Epithelial cell of proximal tubule (primary cell): ENCODE measurements around the gene RTN4RL1. TPM values are rescaled to one million over a fixed set of nuclear protein-coding genes. Genes with fewer than 3 reads are reported as not detected.
"Not testable (repeated sequence)": the region's sequence is repeated elsewhere in the genome, so short reads cannot be mapped to it uniquely, and the experiment has no call there.

Source experiments
- DNase-seq: peaks from one replicate; pipeline ENCODE4 v3.0.0-alpha.2; 2011; ENCODE audit warnings: low read depth
- H3K4me3 ChIP-seq: 2 replicates; pipeline ENCODE4 v1.5.1; 2011; ENCODE audit warnings: low read depth, mild to moderate bottlenecking, low read length
- total RNA-seq: library from RNA; depleted of rRNA; stranded (reverse); fragments of >200 nt; gene quantifications from 2 replicates; pipeline ENCODE4 v1.2.3, GENCODE V29; 2015
- TF ChIP-seq, protein P1 (sequence below): conservative IDR thresholded peaks from 2 replicates; pipeline ENCODE4 v1.5.1; 2012; ENCODE audit warnings: low read depth, mild to moderate bottlenecking, low read length

Gene RTN4RL1
- total RNA-seq, 1 donor from 2014 or later = not detected

GRCh38 chr17:2016494-2016893 is 8.6 kb downstream of the RTN4RL1 start:
- DNase-seq = no peak
- no peak overlapping the region for H3K4me3 ChIP-seq
- TF ChIP-seq, protein P1, sequence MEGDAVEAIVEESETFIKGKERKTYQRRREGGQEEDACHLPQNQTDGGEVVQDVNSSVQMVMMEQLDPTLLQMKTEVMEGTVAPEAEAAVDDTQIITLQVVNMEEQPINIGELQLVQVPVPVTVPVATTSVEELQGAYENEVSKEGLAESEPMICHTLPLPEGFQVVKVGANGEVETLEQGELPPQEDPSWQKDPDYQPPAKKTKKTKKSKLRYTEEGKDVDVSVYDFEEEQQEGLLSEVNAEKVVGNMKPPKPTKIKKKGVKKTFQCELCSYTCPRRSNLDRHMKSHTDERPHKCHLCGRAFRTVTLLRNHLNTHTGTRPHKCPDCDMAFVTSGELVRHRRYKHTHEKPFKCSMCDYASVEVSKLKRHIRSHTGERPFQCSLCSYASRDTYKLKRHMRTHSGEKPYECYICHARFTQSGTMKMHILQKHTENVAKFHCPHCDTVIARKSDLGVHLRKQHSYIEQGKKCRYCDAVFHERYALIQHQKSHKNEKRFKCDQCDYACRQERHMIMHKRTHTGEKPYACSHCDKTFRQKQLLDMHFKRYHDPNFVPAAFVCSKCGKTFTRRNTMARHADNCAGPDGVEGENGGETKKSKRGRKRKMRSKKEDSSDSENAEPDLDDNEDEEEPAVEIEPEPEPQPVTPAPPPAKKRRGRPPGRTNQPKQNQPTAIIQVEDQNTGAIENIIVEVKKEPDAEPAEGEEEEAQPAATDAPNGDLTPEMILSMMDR = no peak

DNA sequence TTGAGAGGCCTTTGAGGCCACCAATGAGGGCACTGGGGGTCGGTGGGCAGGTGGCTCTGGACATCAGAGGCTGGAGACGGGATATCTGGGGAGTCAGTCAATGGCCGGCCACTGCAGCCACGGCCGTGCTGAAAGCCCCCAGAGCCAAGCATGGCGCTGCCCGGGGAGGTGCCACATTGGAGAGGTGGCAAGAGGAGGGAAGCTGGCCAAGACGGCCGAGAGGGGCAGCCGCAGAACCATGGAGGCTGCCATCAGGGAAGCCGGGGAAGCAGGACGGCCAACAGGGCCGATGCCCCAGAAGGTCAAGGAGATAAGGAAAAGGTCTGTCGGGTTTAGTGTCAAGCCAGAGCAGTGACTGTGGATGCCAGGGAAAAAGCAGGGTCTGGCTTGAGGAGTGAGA is 9.8 kb downstream of the RTN4RL1 start:
- H3K4me3 ChIP-seq = no peak overlapping the region
- no peak for DNase-seq
- TF ChIP-seq, protein P1 = no peak

GRCh38 chr17:2013994-2014317 is 11.2 kb downstream of the RTN4RL1 start:
- DNase-seq = no peak
- no peak overlapping the region for H3K4me3 ChIP-seq
- TF ChIP-seq, protein P1 = no peak

DNA sequence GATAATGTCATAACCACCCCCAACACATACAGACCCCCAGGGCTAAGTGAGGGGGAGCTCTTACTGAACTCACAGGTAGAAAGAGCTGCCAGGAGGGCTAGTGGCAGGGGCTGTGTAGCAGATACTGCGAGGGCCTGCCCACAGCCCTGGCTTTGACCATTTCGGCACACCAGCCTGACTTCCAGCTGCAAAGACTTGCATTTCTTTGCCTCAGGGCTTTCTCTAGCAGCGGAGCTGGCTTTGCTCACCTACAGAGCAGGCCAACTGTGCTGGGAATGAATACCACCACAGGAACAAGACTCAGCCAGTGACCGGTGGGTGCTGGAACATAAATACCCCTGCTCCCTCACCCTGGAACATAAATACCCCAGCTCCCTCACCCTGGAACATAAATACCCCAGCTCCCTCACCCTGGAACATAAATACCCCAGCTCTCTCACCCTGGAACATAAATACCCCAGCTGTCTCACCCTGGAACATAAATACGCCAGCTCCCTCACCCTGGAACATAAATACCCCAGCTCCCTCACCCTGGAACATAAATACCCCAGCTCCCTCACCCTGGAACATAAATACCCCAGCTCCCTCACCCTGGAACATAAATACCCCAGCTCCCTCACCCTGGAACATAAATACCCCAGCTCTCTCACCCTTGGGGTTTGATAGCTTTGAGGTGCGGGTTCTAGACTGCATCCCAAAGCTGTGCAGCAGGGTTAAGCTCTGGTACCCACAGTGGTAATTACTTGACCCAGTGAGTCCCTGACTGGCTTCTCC is 11.7 kb downstream of the RTN4RL1 start:
- H3K4me3 ChIP-seq, DNase-seq: not testable (repeated sequence)

GRCh38 chr17:2012499-2012898 is 12.6 kb downstream of the RTN4RL1 start:
- no peak for DNase-seq
- TF ChIP-seq, protein P1 = no peak
- no peak overlapping the region for H3K4me3 ChIP-seq

GRCh38 chr17:2011411-2012371 is 13.4 kb downstream of the RTN4RL1 start:
- TF ChIP-seq, protein P1 = no peak
- no peak overlapping the region for H3K4me3 ChIP-seq
- no peak for DNase-seq

- TF ChIP-seq, protein P1 = no peak
- no peak overlapping the region for H3K4me3 ChIP-seq
- DNase-seq = no peak
These were observed 15.4 kb downstream of the RTN4RL1 start for GRCh38 chr17:2009737-2010136.
